GM12878 (cell line): ENCODE results near the gene OSGEP. TPM values are rescaled to one million over a fixed set of nuclear protein-coding genes. Genes with fewer than 3 reads are reported as not detected.

Experiments
- ATAC-seq: fragments of 200-7000 bp; cut with Tn5 transposase; 3 replicates; pipeline ENCODE4 v1.9.1; 2020; ENCODE audit warnings: mild to moderate bottlenecking, moderate library complexity
- BruUV-seq: library from RNA; stranded (reverse); fragments of 400-500 nt; replicated peaks from 2 replicates; lab custom pipeline; 2021; lab: Mats Ljungman, UMichigan
- CTCF ChIA-PET: fragments of 300-600 bp; sonication (Branson Sonifier 250); formaldehyde crosslinking; extraction: SDS; loops from one replicate; lab custom pipeline; 2021; ENCODE audit warnings: inconsistent platforms; lab: Yijun Ruan, JAX
- POLR2A ChIA-PET: fragments of 350-600 bp; formaldehyde crosslinking; extraction: SDS; loops from one replicate; lab custom pipeline; 2021; ENCODE audit warnings: inconsistent platforms; lab: Charles Lee
- RAD21 ChIA-PET: fragments of 300-600 bp; sonication (Branson Sonifier 250); formaldehyde crosslinking; loops from one replicate; lab custom pipeline; 2023; ENCODE audit warnings: antibody characterized with exemption; ENCODE audit not compliant: unreplicated experiment; lab: Charles Lee
- SMC1A ChIA-PET: fragments of 300-600 bp; sonication (Branson Sonifier 250); formaldehyde crosslinking; loops from one replicate; lab custom pipeline; 2023; ENCODE audit not compliant: unreplicated experiment, uncharacterized antibody; lab: Charles Lee
- DNase-seq: peaks from one replicate; pipeline ENCODE4 v3.0.0-alpha.2; 2011; ENCODE audit warnings: low read depth, low spot score
- FAIRE-seq: peaks from 3 replicates; lab custom pipeline; 2011; peaks lifted over from hg19 to GRCh38; lab: Jason Lieb, UNC
- H2AFZ ChIP-seq: 2 replicates; pipeline ENCODE4 v1.6.0; 2011; ENCODE audit warnings: low read depth, low read length, control low read depth; ENCODE audit not compliant: control insufficient read depth
- H3K27ac ChIP-seq: 2 replicates; pipeline ENCODE4 v1.5.1; 2011; ENCODE audit warnings: control low read depth; ENCODE audit not compliant: control insufficient read depth, insufficient read depth
- H3K27me3 ChIP-seq, 2 experiments: replicated peaks in 1 of 2; 2 replicates each; pipeline versions ENCODE4 v1.6.0 to v1.6.1; 2011; ENCODE audit warnings: low read length in 1 of 2; ENCODE audit not compliant: control insufficient read depth in 2 of 2, insufficient read depth in 2 of 2
- H3K36me3 ChIP-seq, 2 experiments: 2 replicates each; pipeline ENCODE4 v1.5.1; 2011; ENCODE audit warnings: low read length in 1 of 2; ENCODE audit not compliant: control insufficient read depth in 2 of 2, insufficient read depth in 2 of 2
- H3K4me1 ChIP-seq: 2 replicates; pipeline ENCODE4 v1.6.1; 2011; ENCODE audit warnings: mild to moderate bottlenecking, low read length, moderate library complexity, mixed read lengths; ENCODE audit not compliant: control insufficient read depth, insufficient read depth
- H3K4me2 ChIP-seq: 2 replicates; pipeline ENCODE4 v1.6.0; 2011; ENCODE audit warnings: control low read depth; ENCODE audit not compliant: control insufficient read depth, insufficient read depth
- H3K4me3 ChIP-seq: fragments of 200-600 bp; sonication (generic); 2 replicates; pipeline ENCODE4 v1.5.1; 2016
- H3K79me2 ChIP-seq: 2 replicates; pipeline ENCODE4 v1.6.0; 2011; ENCODE audit warnings: low read length; ENCODE audit not compliant: control insufficient read depth, insufficient read depth
- H3K9ac ChIP-seq: 2 replicates; pipeline ENCODE4 v1.8.0; 2011; ENCODE audit warnings: low read length, control low read depth, mixed read lengths; ENCODE audit not compliant: control insufficient read depth, insufficient read depth
- H3K9me3 ChIP-seq: replicated peaks from 3 replicates; pipeline ENCODE4 v1.5.1; 2011; ENCODE audit warnings: mild to moderate bottlenecking, low read length; ENCODE audit not compliant: control insufficient read depth, insufficient read depth
- H4K20me1 ChIP-seq: 2 replicates; pipeline ENCODE4 v1.6.0; 2011; ENCODE audit not compliant: control insufficient read depth, insufficient read depth
- BCLAF1 ChIP-seq: fragments of 450-650 bp; IDR thresholded peaks from 2 replicates; pipeline ENCODE4 v1.6.1; 2017; ENCODE audit warnings: antibody characterized with exemption, mild to moderate bottlenecking, moderate library complexity
- BMI1 ChIP-seq: fragments of 450-650 bp; IDR thresholded peaks from 2 replicates; pipeline ENCODE4 v1.6.1; 2016; ENCODE audit warnings: mild to moderate bottlenecking, moderate library complexity, borderline replicate concordance
- CREM ChIP-seq: IDR thresholded peaks from 2 replicates; pipeline ENCODE4 v1.6.1; 2014; ENCODE audit warnings: antibody characterized with exemption, low read depth
- EZH2 ChIP-seq: IDR thresholded peaks from 2 replicates; pipeline ENCODE4 v1.6.1; 2012; ENCODE audit warnings: low read depth, mild to moderate bottlenecking, control low read depth, inconsistent platforms, low read length, borderline replicate concordance; ENCODE audit not compliant: control insufficient read depth
- FOXK2 ChIP-seq: fragments of 450-650 bp; IDR thresholded peaks from 2 replicates; pipeline ENCODE4 v1.6.1; 2017; ENCODE audit warnings: mild to moderate bottlenecking, moderate library complexity
- FOXM1 ChIP-seq: IDR thresholded peaks from 2 replicates; pipeline ENCODE4 v1.6.1; 2012; ENCODE audit warnings: low read depth, mild to moderate bottlenecking, inconsistent platforms, low read length, moderate library complexity
- GABPA ChIP-seq: IDR thresholded peaks from 2 replicates; pipeline ENCODE4 v1.6.1; 2014; ENCODE audit warnings: antibody characterized with exemption, low read depth, mild to moderate bottlenecking, inconsistent platforms
- GATAD2B ChIP-seq: fragments of 450-650 bp; conservative IDR thresholded peaks from 2 replicates; pipeline ENCODE4 v1.6.1; 2017; ENCODE audit warnings: low read depth, mild to moderate bottlenecking, moderate library complexity
- HDAC2 ChIP-seq: fragments of 200-600 bp; sonication (generic); IDR thresholded peaks from 2 replicates; pipeline ENCODE4 v1.6.1; 2017
- HSF1 ChIP-seq: fragments of 150-350 bp; IDR thresholded peaks from 2 replicates; pipeline ENCODE4 v1.6.1; 2014; ENCODE audit warnings: mild to moderate bottlenecking, low read depth, low read length
- NFYA ChIP-seq: IDR thresholded peaks from 2 replicates; pipeline ENCODE4 v1.6.1; 2011; ENCODE audit warnings: low read depth, mild to moderate bottlenecking, low read length, improper control_type of control experiment, borderline replicate concordance
- RFX5 ChIP-seq: IDR thresholded peaks from 2 replicates; pipeline ENCODE4 v1.6.1; 2011; ENCODE audit warnings: low read depth, low read length, improper control_type of control experiment
- SIN3A ChIP-seq: IDR thresholded peaks from 2 replicates; pipeline ENCODE4 v1.6.1; 2012; ENCODE audit warnings: low read depth, low read length, improper control_type of control experiment
- SKIL ChIP-seq: fragments of 450-650 bp; IDR thresholded peaks from 2 replicates; pipeline ENCODE4 v1.6.1; 2017; ENCODE audit warnings: mild to moderate bottlenecking, low read depth, inconsistent platforms; ENCODE audit not compliant: poor library complexity, severe bottlenecking
- SPI1 ChIP-seq: IDR thresholded peaks from 2 replicates; pipeline ENCODE4 v1.6.1; 2011; ENCODE audit warnings: low read depth, mild to moderate bottlenecking, low read length, moderate library complexity, borderline replicate concordance; ENCODE audit not compliant: insufficient read depth
- ZNF622 ChIP-seq: fragments of 450-650 bp; IDR thresholded peaks from 2 replicates; pipeline ENCODE4 v1.6.1; 2017; ENCODE audit warnings: mild to moderate bottlenecking, inconsistent platforms
- WGBS: methylation state at CpG from one replicate; pipeline ENCODE4 v1.1.6; 2016; ENCODE audit warnings: low lambda C conversion rate; ENCODE audit not compliant: insufficient replicate concordance, insufficient coverage; ENCODE audit errors: missing lambda C conversion rate; 5-methylcytosine and 5-hydroxymethylcytosine counted together
- in situ Hi-C: fragments of 300-500 bp; cut with MboI; formaldehyde crosslinking; loops from 9 replicates; pipeline ENCODE4 v1.14.3; 2018; ENCODE audit warnings: mixed read lengths
- intact Hi-C: fragments of 100-400 bp; cut with micrococcal nuclease; formaldehyde crosslinking; loops from one replicate; pipeline ENCODE4 v1.14.2; 2022; ENCODE audit not compliant: unreplicated experiment
- polyA plus RNA-seq, 11 experiments: library from polyadenylated mRNA; depleted of rRNA in 4 of 11; unstranded in 6 of 11; stranded (reverse) in 5 of 11; fragments of >200 nt; fragmentation: Nextera tagmentation in 4 of 11; fragmentation: Illumina TruSeq in 1 of 11; extraction: Ambion mirVana in 4 of 11; extraction: Trizol in 1 of 11; gene quantifications; 1 replicate in 1 of 11; 2 replicates in 10 of 11; pipeline versions ENCODE4 v1.2.1 to v1.2.3, GENCODE V29; 2011 to 2016; ENCODE audit warnings: inconsistent platforms in 2 of 11, missing spikeins in 2 of 11, low read depth in 1 of 11
- total RNA-seq, 4 experiments: library from RNA; depleted of rRNA in 3 of 4; stranded (reverse); fragments of >200 nt in 3 of 4; fragmentation: Illumina TruSeq in 1 of 4; extraction: Trizol in 1 of 4; gene quantifications; 2 replicates each; pipeline versions ENCODE4 v1.2.1 to v1.2.3, GENCODE V29; 2013 to 2021

OSGEP gene
- total and polyA plus RNA-seq, 10 of the 15 experiments (the other 5 are each of a cell fraction or from before 2014, with no cell fraction given) = 47.8 to 88.9 (median 52.8) TPM

- peak within 1 kb of the TSS; percentile 83 for H3K9ac ChIP-seq
- peak within 1 kb of the TSS; percentile 69 for H3K27ac ChIP-seq
- no peaks in the 10 kb centered on the region for H4K20me1 ChIP-seq
- FAIRE-seq (peak; percentile 66), ATAC-seq (peak; percentile 97), DNase-seq (peak; percentile 65)
- ChIA-PET RAD21 (interaction anchor here (0.9 to 2.4 kb wide), 10 partner anchors 8 to 142 kb away, joined by 3 to 20 read pairs (median 4); partner anchors contain the start of genes APEX1, OSGEP, PIP4P1 and TEP1), POLR2A (interaction anchor here (0.7 to 4.3 kb wide), 13 partner anchors 8 to 139 kb away, joined by 3 to 28 read pairs (median 4); partner anchors contain the start of genes CCNB1IP1, OSGEP, PIP4P1 and TEP1), SMC1A (interaction anchor here (0.7 to 4.7 kb wide), 6 partner anchors 8 to 142 kb away, joined by 3 to 36 read pairs (median 6); partner anchors contain the start of gene PIP4P1), CTCF (interaction anchor here (0.6 to 3.2 kb wide), 14 partner anchors 8 to 142 kb away, joined by 3 to 12 read pairs (median 4); partner anchors contain the start of genes APEX1 and PIP4P1)
- peaks cover 7% of the 10 kb centered on the region; the same call in 1 of the 2 replicates for H3K4me1 ChIP-seq
- BruUV-seq = TSS peak; percentile 57
- H3K36me3 ChIP-seq = peaks cover 2 to 14% of the 10 kb centered on the region in 2 experiments
- H3K27me3 ChIP-seq = no peaks in the 10 kb centered on the region
- H3K4me2 ChIP-seq = peak within 1 kb of the TSS; percentile 88
- intact Hi-C loops (no loop called here), in situ Hi-C loops (no loop called here)
- peak within 1 kb of the TSS; percentile 83 for H2AFZ ChIP-seq
- peak within 1 kb of the TSS; percentile 85 for H3K4me3 ChIP-seq
- peaks cover 31% of the 10 kb centered on the region for H3K79me2 ChIP-seq
- under 1% methylated on average over 38 of the region's 40 CpGs for WGBS
- H3K9me3 ChIP-seq = no peaks in the 10 kb centered on the region
- TF ChIP-seq BMI1 (peak; percentile 85), SIN3A (no peak; the same call in none of the 2 replicates), EZH2 (no peak), GATAD2B (peak; percentile 56; the same call in 1 of the 2 replicates), SKIL (no peak), GABPA (no peak), BCLAF1 (no peak), HDAC2 (no peak), NFYA (no peak), RFX5 (0 out of 2 replicates have a peak, but pooled peaks have one; percentile 26), HSF1 (no peak), SPI1 (no peak), FOXM1 (no peak), FOXK2 (no peak), ZNF622 (no peak), CREM (0 out of 2 replicates have a peak, but pooled peaks have one; percentile 7)
These were observed 14.8 kb upstream of the OSGEP start, which contains the start of gene PNP for GRCh38 chr14:20469242-20469889. TSS of gene PNP (plus strand) at chr14:20469406. CDS start at chr14:20469525, 119 bp downstream.
